ENCODE data around the gene NAP1L4.
"Not testable (repeated sequence)": the region's sequence is repeated elsewhere in the genome, so short reads cannot be mapped to it uniquely, and the experiment has no call there.

The NAP1L4 gene

GRCh38 chr11:2942447-2942846 is 49.7 kb downstream of the NAP1L4 start:
- Histone ChIP-seq H3K36me3 (replicated peaks; ENCODE audit: low read depth, low read length) (peaks cover 18% of the 10 kb centered on the region), H3K27ac (ENCODE audit: low read length) (no peak overlapping the region), H3K9me3 (ENCODE audit: insufficient read depth, low read length) (peaks cover 3% of the 10 kb centered on the region; the same call in 1 of the 2 replicates), H3K9ac (ENCODE audit: low read length) (no peak overlapping the region), H3K4me3 (ENCODE audit: low read length) (no peak overlapping the region), H3K79me2 (ENCODE audit: low read length) (no peaks in the 10 kb centered on the region), H3K4me2 (ENCODE audit: low read length) (no peak overlapping the region), H3K4me1 (ENCODE audit: low read length) (no peaks in the 10 kb centered on the region), H4K20me1 (ENCODE audit: insufficient read depth, low read length) (no peaks in the 10 kb centered on the region), H3K27me3 (ENCODE audit: low read depth, low read length) (no peaks in the 10 kb centered on the region), H2AFZ (ENCODE audit: low read depth, low read length) (no peak overlapping the region)
- TF ChIP-seq EZH2phosphoT487 (IDR thresholded peaks at IDR 0.05; ENCODE audit: low read depth) (no peak), CTCF (IDR thresholded peaks at IDR 0.05; ENCODE audit: low read depth, low read length) (no peak)

- Histone ChIP-seq H3K27me3 (ENCODE audit: low read depth, low read length) (no peaks in the 10 kb centered on the region), H3K9me3 (ENCODE audit: insufficient read depth, low read length) (peaks cover 3% of the 10 kb centered on the region; the same call in 1 of the 2 replicates), H3K4me3 (ENCODE audit: low read length) (no peak overlapping the region), H3K9ac (ENCODE audit: low read length) (no peak overlapping the region), H3K4me1 (ENCODE audit: low read length) (no peaks in the 10 kb centered on the region), H4K20me1 (ENCODE audit: insufficient read depth, low read length) (no peaks in the 10 kb centered on the region), H3K36me3 (replicated peaks; ENCODE audit: low read depth, low read length) (peaks cover 12% of the 10 kb centered on the region), H3K27ac (ENCODE audit: low read length) (no peak overlapping the region), H3K79me2 (ENCODE audit: low read length) (no peaks in the 10 kb centered on the region), H3K4me2 (ENCODE audit: low read length) (no peak overlapping the region), H2AFZ (ENCODE audit: low read depth, low read length) (no peak overlapping the region)
- no peak for TF ChIP-seq EZH2phosphoT487 (IDR thresholded peaks at IDR 0.05; ENCODE audit: low read depth)
- TF ChIP-seq CTCF (IDR thresholded peaks at IDR 0.05; ENCODE audit: low read depth, low read length), result no peak
Measured at GRCh38 chr11:2940921-2941821, 51.0 kb downstream of the NAP1L4 start.

- peaks cover 3% of the 10 kb centered on the region; the same call in 1 of the 2 replicates for H3K9me3 ChIP-seq (ENCODE audit: insufficient read depth, low read length)
Measured at GRCh38 chr11:2940147-2940920, 51.8 kb downstream of the NAP1L4 start.

GRCh38 chr11:2938458-2939418 is 53.4 kb downstream of the NAP1L4 start:
- not testable (repeated sequence) for H3K9ac ChIP-seq (ENCODE audit: low read length); H4K20me1 ChIP-seq (ENCODE audit: insufficient read depth, low read length); H3K79me2 ChIP-seq (ENCODE audit: low read length); H3K27ac ChIP-seq (ENCODE audit: low read length); H3K4me2 ChIP-seq (ENCODE audit: low read length); H3K9me3 ChIP-seq (ENCODE audit: insufficient read depth, low read length); H3K4me3 ChIP-seq (ENCODE audit: low read length); H3K27me3 ChIP-seq (ENCODE audit: low read depth, low read length); H3K36me3 ChIP-seq (replicated peaks; ENCODE audit: low read depth, low read length); H2AFZ ChIP-seq (ENCODE audit: low read depth, low read length); H3K4me1 ChIP-seq (ENCODE audit: low read length)

More at GRCh38 chr11:2940147-2940920, 51.8 kb downstream of the NAP1L4 start:
- Histone ChIP-seq H3K4me3 (ENCODE audit: low read length) (no peak overlapping the region), H4K20me1 (ENCODE audit: insufficient read depth, low read length) (no peaks in the 10 kb centered on the region), H3K36me3 (replicated peaks; ENCODE audit: low read depth, low read length) (peaks cover 8% of the 10 kb centered on the region), H3K27me3 (ENCODE audit: low read depth, low read length) (no peaks in the 10 kb centered on the region), H3K79me2 (ENCODE audit: low read length) (no peaks in the 10 kb centered on the region), H3K9ac (ENCODE audit: low read length) (no peak overlapping the region), H3K4me2 (ENCODE audit: low read length) (no peak overlapping the region), H3K27ac (ENCODE audit: low read length) (no peak overlapping the region), H2AFZ (ENCODE audit: low read depth, low read length) (no peak overlapping the region), H3K4me1 (ENCODE audit: low read length) (no peaks in the 10 kb centered on the region)
- TF ChIP-seq CTCF (IDR thresholded peaks at IDR 0.05; ENCODE audit: low read depth, low read length) (no peak), EZH2phosphoT487 (IDR thresholded peaks at IDR 0.05; ENCODE audit: low read depth) (no peak)

GRCh38 chr11:2937641-2938457 is 54.3 kb downstream of the NAP1L4 start:
- H2AFZ ChIP-seq (ENCODE audit: low read depth, low read length); H3K27me3 ChIP-seq (ENCODE audit: low read depth, low read length); H3K9ac ChIP-seq (ENCODE audit: low read length); H3K4me3 ChIP-seq (ENCODE audit: low read length); H4K20me1 ChIP-seq (ENCODE audit: insufficient read depth, low read length); H3K79me2 ChIP-seq (ENCODE audit: low read length); H3K9me3 ChIP-seq (ENCODE audit: insufficient read depth, low read length); H3K4me2 ChIP-seq (ENCODE audit: low read length); H3K4me1 ChIP-seq (ENCODE audit: low read length); H3K27ac ChIP-seq (ENCODE audit: low read length); H3K36me3 ChIP-seq (replicated peaks; ENCODE audit: low read depth, low read length): not testable (repeated sequence)

All from OCI-LY3 (cell line).